CD14-positive monocyte (primary cell): ENCODE results near the gene ISG15. TPM values are rescaled to one million over a fixed set of nuclear protein-coding genes. Genes with fewer than 3 reads are reported as not detected.

ENCODE experiments used
- DNase-seq, 3 donors: peaks; one replicate each; pipeline ENCODE4 v3.0.0-alpha.2; 2011 to 2022
- H2AFZ ChIP-seq: 2 replicates; pipeline ENCODE4 v1.6.0; 2012; ENCODE audit warnings: mild to moderate bottlenecking, low read depth, low read length, inconsistent platforms; ENCODE audit not compliant: insufficient read depth, poor library complexity, severe bottlenecking
- H3K27ac ChIP-seq, 2 donors: 1 replicate in 1 of 2; 2 replicates in 1 of 2; pipeline ENCODE4 v1.5.1; 2012 to 2013; ENCODE audit warnings: low read length in 2 of 2, control low read depth in 1 of 2, inconsistent platforms in 1 of 2, low read depth in 1 of 2, mild to moderate bottlenecking in 1 of 2
- H3K27me3 ChIP-seq, 2 donors: one replicate each; pipeline versions ENCODE4 v1.6.0 to v1.6.1; 2011 to 2013; ENCODE audit warnings: low read length in 2 of 2; ENCODE audit not compliant: control insufficient read depth in 2 of 2, insufficient read depth in 2 of 2
- H3K36me3 ChIP-seq, 2 donors: replicated peaks in 1 of 2; 1 replicate in 1 of 2; 2 replicates in 1 of 2; pipeline versions ENCODE4 v1.5.1 to v1.6.1; 2012 to 2013; ENCODE audit warnings: low read length in 2 of 2, control low read depth in 1 of 2, inconsistent platforms in 1 of 2, mild to moderate bottlenecking in 1 of 2; ENCODE audit not compliant: insufficient read depth in 2 of 2, control insufficient read depth in 1 of 2
- H3K4me1 ChIP-seq, 2 donors: 1 replicate in 1 of 2; 2 replicates in 1 of 2; pipeline versions ENCODE4 v1.5.1 to v1.6.1; 2012 to 2013; ENCODE audit warnings: low read length in 2 of 2, control low read depth in 1 of 2, inconsistent platforms in 1 of 2, mild to moderate bottlenecking in 1 of 2, moderate library complexity in 1 of 2; ENCODE audit not compliant: insufficient read depth in 2 of 2, control insufficient read depth in 1 of 2
- H3K4me2 ChIP-seq: replicated peaks from 2 replicates; pipeline ENCODE3; 2012; ENCODE audit warnings: low read length, moderate library complexity, mild to moderate bottlenecking; ENCODE audit not compliant: poor library complexity, severe bottlenecking; ENCODE audit errors: extremely low read depth
- H3K4me3 ChIP-seq, 3 experiments: fragments of 200-600 bp in 1 of 3; sonication (generic) in 1 of 3; replicated peaks in 1 of 3; 1 replicate in 2 of 3; 2 replicates in 1 of 3; pipeline ENCODE4 v1.5.1; 2011 to 2013; ENCODE audit warnings: low read length in 3 of 3, mild to moderate bottlenecking in 3 of 3, control low read depth in 2 of 3, low read depth in 2 of 3, inconsistent platforms in 1 of 3, moderate library complexity in 1 of 3
- H3K79me2 ChIP-seq: 2 replicates; pipeline ENCODE4 v1.6.0; 2012; ENCODE audit warnings: mild to moderate bottlenecking, control low read depth, inconsistent platforms, low read length, moderate library complexity; ENCODE audit not compliant: insufficient read depth
- H3K9ac ChIP-seq: 2 replicates; pipeline ENCODE4 v1.6.0; 2017; ENCODE audit warnings: low read length, mild to moderate bottlenecking; ENCODE audit not compliant: insufficient read depth, poor library complexity, severe bottlenecking
- H3K9me3 ChIP-seq, 2 donors: replicated peaks in 1 of 2; 1 replicate in 1 of 2; 2 replicates in 1 of 2; pipeline versions ENCODE4 v1.5.1 to v1.6.1; 2012 to 2013; ENCODE audit warnings: low read length in 2 of 2, control low read depth in 1 of 2; ENCODE audit not compliant: control insufficient read depth in 1 of 2, insufficient read depth in 1 of 2
- H4K20me1 ChIP-seq: 2 replicates; pipeline ENCODE4 v1.6.0; 2012; ENCODE audit warnings: mild to moderate bottlenecking, low read length, control low read depth, moderate library complexity; ENCODE audit not compliant: insufficient read depth
- H3K27ac Mint-ChIP-seq, 7 donors: one replicate each; pipeline ENCODE4 v1.8.0; 2020; ENCODE audit warnings: mild to moderate bottlenecking in 7 of 7, mixed read lengths in 7 of 7, moderate library complexity in 6 of 7, inconsistent platforms in 2 of 7
- H3K27me3 Mint-ChIP-seq, 3 donors: one replicate each; pipeline ENCODE4 v1.8.0; 2021 to 2022; ENCODE audit warnings: low read depth in 3 of 3, mild to moderate bottlenecking in 3 of 3, mixed read lengths in 3 of 3, moderate library complexity in 3 of 3, inconsistent platforms in 1 of 3
- H3K36me3 Mint-ChIP-seq, 2 donors: one replicate each; pipeline ENCODE4 v1.8.0; 2020; ENCODE audit warnings: mixed read lengths in 2 of 2, inconsistent platforms in 1 of 2, mild to moderate bottlenecking in 1 of 2
- H3K4me1 Mint-ChIP-seq: one replicate; pipeline ENCODE4 v1.8.0; 2020; ENCODE audit warnings: mild to moderate bottlenecking, mixed read lengths
- H3K4me3 Mint-ChIP-seq, 2 donors: one replicate each; pipeline ENCODE4 v1.8.0; 2020; ENCODE audit warnings: mild to moderate bottlenecking in 2 of 2, mixed read lengths in 2 of 2, moderate library complexity in 1 of 2
- H3K9me3 Mint-ChIP-seq, 7 donors: one replicate each; pipeline ENCODE4 v1.8.0; 2020 to 2022; ENCODE audit warnings: mixed read lengths in 7 of 7, mild to moderate bottlenecking in 6 of 7, moderate library complexity in 6 of 7, inconsistent platforms in 2 of 7
- WGBS: methylation state at CpG from one replicate; pipeline ENCODE4 v1.1.5; 2013; ENCODE audit warnings: missing lambda C conversion rate; ENCODE audit not compliant: insufficient coverage; 5-methylcytosine and 5-hydroxymethylcytosine counted together
- intact Hi-C, 2 donors: fragments of 100-400 bp; cut with micrococcal nuclease; formaldehyde crosslinking; loops; one replicate each; pipeline versions ENCODE4 v1.15.0 to v1.15.1; 2023
- polyA plus RNA-seq, 3 donors: library from polyadenylated mRNA; depleted of rRNA in 1 of 3; unstranded in 2 of 3; stranded (reverse) in 1 of 3; fragments of 300-500 nt in 2 of 3; fragments of >200 nt in 1 of 3; fragmentation: Illumina TruSeq in 2 of 3; gene quantifications; 1 replicate in 2 of 3; 2 replicates in 1 of 3; pipeline ENCODE4 v1.2.3, GENCODE V29; 2012 to 2021
- TF ChIP-seq, protein P1 (sequence below): fragments of 200-600 bp; IDR thresholded peaks from one replicate; pipeline ENCODE4 v1.8.0; 2022; ENCODE audit warnings: antibody characterized with exemption, mild to moderate bottlenecking

ISG15 gene
- polyA plus RNA-seq, 3 donors = 128 to 241 (median 145) TPM

DNA sequence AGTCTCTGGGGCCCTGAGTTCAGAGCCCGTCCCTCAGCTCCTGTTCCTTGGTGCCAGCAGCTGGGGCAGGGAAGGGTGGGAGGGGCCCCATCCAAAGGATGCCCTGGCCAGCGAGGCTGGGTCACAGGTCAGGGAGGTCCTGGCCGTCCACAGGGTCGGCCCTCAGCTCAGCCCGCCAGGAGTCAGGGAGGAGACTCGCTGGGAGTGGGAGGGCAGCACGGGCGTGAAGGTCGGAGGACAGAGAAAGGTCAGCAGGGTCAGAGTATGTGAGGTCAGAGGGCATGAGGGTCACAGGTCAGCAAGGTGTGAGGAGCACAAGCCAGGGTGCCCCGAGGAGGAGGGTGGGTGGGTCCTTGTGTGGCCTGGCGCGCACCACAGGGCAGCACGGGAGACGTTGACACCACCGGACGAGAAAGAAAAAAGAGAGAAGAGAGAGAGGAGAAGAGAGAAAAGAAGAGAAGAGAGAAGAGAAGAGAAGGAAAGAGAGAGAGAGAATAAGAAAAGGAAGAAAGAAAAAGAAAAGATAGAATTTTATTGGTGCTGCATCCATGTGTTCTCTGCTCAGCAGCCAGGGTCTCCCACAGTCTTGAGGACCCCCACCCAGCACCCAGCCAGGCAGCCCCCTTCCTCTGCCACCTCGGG is 38.5 kb upstream of the ISG15 start:
- Histone ChIP-seq H2AFZ (no peak overlapping the region), H3K79me2 (no peaks in the 10 kb centered on the region), H3K9ac (no peak overlapping the region), H3K27me3 (peaks cover 3 to 28% of the 10 kb centered on the region in 2 donors), H3K4me2 (no peak overlapping the region), H3K4me3 (no peak overlapping the region), H3K36me3 (no peaks in the 10 kb centered on the region), H4K20me1 (no peaks in the 10 kb centered on the region), H3K4me1 (peaks cover 5 to 8% of the 10 kb centered on the region in 2 donors), H3K9me3 (peaks cover under 1 to 5% of the 10 kb centered on the region in 2 donors), H3K27ac (no peak overlapping the region)
- no peaks in the 10 kb centered on the region for H3K36me3 Mint-ChIP-seq
- H3K9me3 Mint-ChIP-seq = peaks cover 0 to 5% (median 4%) of the 10 kb centered on the region in 7 donors
- WGBS = 90% methylated on average over 14 of the region's 17 CpGs
- intact Hi-C loops = loop anchor here in 1 of 2 donors (2.0 kb wide), 1 partner anchor 70 kb away; no protein-coding TSS in a partner anchor
- peaks cover 3% of the 10 kb centered on the region for H3K4me1 Mint-ChIP-seq
- DNase-seq = no peak
- peak overlapping the region in 1 of 2 donors; percentile 7 for H3K4me3 Mint-ChIP-seq
- H3K27ac Mint-ChIP-seq = no peak overlapping the region
- TF ChIP-seq, protein P1, sequence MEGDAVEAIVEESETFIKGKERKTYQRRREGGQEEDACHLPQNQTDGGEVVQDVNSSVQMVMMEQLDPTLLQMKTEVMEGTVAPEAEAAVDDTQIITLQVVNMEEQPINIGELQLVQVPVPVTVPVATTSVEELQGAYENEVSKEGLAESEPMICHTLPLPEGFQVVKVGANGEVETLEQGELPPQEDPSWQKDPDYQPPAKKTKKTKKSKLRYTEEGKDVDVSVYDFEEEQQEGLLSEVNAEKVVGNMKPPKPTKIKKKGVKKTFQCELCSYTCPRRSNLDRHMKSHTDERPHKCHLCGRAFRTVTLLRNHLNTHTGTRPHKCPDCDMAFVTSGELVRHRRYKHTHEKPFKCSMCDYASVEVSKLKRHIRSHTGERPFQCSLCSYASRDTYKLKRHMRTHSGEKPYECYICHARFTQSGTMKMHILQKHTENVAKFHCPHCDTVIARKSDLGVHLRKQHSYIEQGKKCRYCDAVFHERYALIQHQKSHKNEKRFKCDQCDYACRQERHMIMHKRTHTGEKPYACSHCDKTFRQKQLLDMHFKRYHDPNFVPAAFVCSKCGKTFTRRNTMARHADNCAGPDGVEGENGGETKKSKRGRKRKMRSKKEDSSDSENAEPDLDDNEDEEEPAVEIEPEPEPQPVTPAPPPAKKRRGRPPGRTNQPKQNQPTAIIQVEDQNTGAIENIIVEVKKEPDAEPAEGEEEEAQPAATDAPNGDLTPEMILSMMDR = no peak
- peaks cover 22 to 48% (median 30%) of the 10 kb centered on the region in 3 donors for H3K27me3 Mint-ChIP-seq

DNA sequence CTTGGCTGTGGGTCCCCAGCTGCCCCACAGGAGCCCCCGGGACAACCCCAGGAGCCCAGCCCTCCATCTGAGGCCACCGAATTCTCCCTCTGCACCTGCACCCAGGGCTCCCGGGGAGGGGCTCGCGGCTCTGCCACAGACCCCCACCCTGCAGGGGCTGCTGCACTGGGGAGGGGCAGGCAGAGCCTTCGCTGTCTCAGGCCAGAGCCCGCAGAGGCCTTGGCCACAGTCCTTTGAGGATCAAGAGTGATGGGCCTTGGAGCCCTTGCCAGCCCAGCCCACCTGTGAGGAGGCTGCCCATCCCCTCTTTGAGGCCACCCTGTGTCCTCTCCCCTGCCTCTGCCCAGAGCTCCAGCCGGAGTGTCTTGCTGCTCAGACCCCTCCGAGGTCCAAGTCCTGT is 37.9 kb upstream of the ISG15 start:
- H3K4me2 ChIP-seq = no peak overlapping the region
- no peak overlapping the region for H3K9ac ChIP-seq
- H3K9me3 ChIP-seq = peaks cover 0 to 5% of the 10 kb centered on the region in 2 donors
- Mint-ChIP-seq H3K27ac (no peak overlapping the region), H3K4me1 (peaks cover 3% of the 10 kb centered on the region), H3K36me3 (no peaks in the 10 kb centered on the region), H3K9me3 (peaks cover 0 to 5% (median 4%) of the 10 kb centered on the region in 7 donors), H3K4me3 (peak overlapping the region in 1 of 2 donors; percentile 76), H3K27me3 (peaks cover 18 to 45% (median 27%) of the 10 kb centered on the region in 3 donors)
- H2AFZ ChIP-seq = no peak overlapping the region
- peaks cover 3 to 24% of the 10 kb centered on the region in 2 donors for H3K27me3 ChIP-seq
- H3K36me3 ChIP-seq = no peaks in the 10 kb centered on the region
- H3K4me3 ChIP-seq = no peak overlapping the region
- no peaks in the 10 kb centered on the region for H4K20me1 ChIP-seq
- no peaks in the 10 kb centered on the region for H3K79me2 ChIP-seq
- intact Hi-C loops = loop anchor here in 1 of 2 donors (2.0 kb wide), 1 partner anchor 71 kb away; no protein-coding TSS in a partner anchor
- 87% methylated on average over 8 of the region's 9 CpGs for WGBS
- DNase-seq = no peak
- H3K4me1 ChIP-seq = peaks cover 5 to 8% of the 10 kb centered on the region in 2 donors
- H3K27ac ChIP-seq = no peak overlapping the region
- TF ChIP-seq, protein P1 = no peak
